Immature natural killer cell (primary cell): ENCODE data around the gene MUC5B. TPM values are rescaled to one million over a fixed set of nuclear protein-coding genes. Genes with fewer than 3 reads are reported as not detected.

Experiments used
- DNase-seq, 3 donors: peaks; one replicate each; pipeline ENCODE4 v3.0.0; 2022; ENCODE audit warnings: mixed read lengths in 1 of 3
- H3K27ac Mint-ChIP-seq, 6 donors: one replicate each; pipeline ENCODE4 v1.8.0; 2020; ENCODE audit warnings: mixed read lengths in 6 of 6, mild to moderate bottlenecking in 5 of 6, inconsistent platforms in 4 of 6, moderate library complexity in 3 of 6
- H3K27me3 Mint-ChIP-seq, 3 donors: one replicate each; pipeline ENCODE4 v1.8.0; 2020 to 2021; ENCODE audit warnings: low read depth in 3 of 3, mild to moderate bottlenecking in 3 of 3, mixed read lengths in 3 of 3, moderate library complexity in 3 of 3, inconsistent platforms in 1 of 3
- H3K36me3 Mint-ChIP-seq, 3 donors: one replicate each; pipeline ENCODE4 v1.8.0; 2020; ENCODE audit warnings: mixed read lengths in 3 of 3, inconsistent platforms in 2 of 3, mild to moderate bottlenecking in 2 of 3
- H3K4me1 Mint-ChIP-seq, 2 donors: one replicate each; pipeline ENCODE4 v1.8.0; 2020; ENCODE audit warnings: inconsistent platforms in 2 of 2, mild to moderate bottlenecking in 2 of 2, mixed read lengths in 2 of 2, moderate library complexity in 1 of 2
- H3K4me3 Mint-ChIP-seq, 5 donors: one replicate each; pipeline ENCODE4 v1.8.0; 2020; ENCODE audit warnings: mild to moderate bottlenecking in 5 of 5, mixed read lengths in 5 of 5, inconsistent platforms in 3 of 5, moderate library complexity in 3 of 5
- H3K9me3 Mint-ChIP-seq, 6 donors: one replicate each; pipeline ENCODE4 v1.8.0; 2020; ENCODE audit warnings: mild to moderate bottlenecking in 6 of 6, mixed read lengths in 6 of 6, inconsistent platforms in 4 of 6, moderate library complexity in 3 of 6
- polyA plus RNA-seq, 3 donors: library from polyadenylated mRNA; unstranded; fragments of 300-500 nt; fragmentation: Illumina TruSeq; gene quantifications; one replicate each; pipeline ENCODE4 v1.2.3, GENCODE V29; 2021

The MUC5B gene
- polyA plus RNA-seq, 3 donors from 2014 or later = not detected

GRCh38 chr11:1306186-1307162 is 83.6 kb downstream of the MUC5B start:
- Mint-ChIP-seq H3K4me3 (peak overlapping the region in 3 of 5 donors; percentile 58 to 76 (median 66)), H3K4me1 (peaks cover 47 to 54% of the 10 kb centered on the region in 2 donors), H3K9me3 (no peaks in the 10 kb centered on the region), H3K27me3 (peaks cover 10 to 19% (median 18%) of the 10 kb centered on the region in 3 donors), H3K27ac (peak overlapping the region in 4 of 6 donors; percentile 89 to 94 (median 91)), H3K36me3 (no peaks in the 10 kb centered on the region)
- no peak for DNase-seq

GRCh38 chr11:1307163-1307870 is 84.5 kb downstream of the MUC5B start:
- H3K4me1 Mint-ChIP-seq = peaks cover 47 to 58% of the 10 kb centered on the region in 2 donors
- H3K36me3 Mint-ChIP-seq = no peaks in the 10 kb centered on the region
- H3K27ac Mint-ChIP-seq = peak overlapping the region; percentile 49 to 94 (median 90)
- H3K4me3 Mint-ChIP-seq = peak overlapping the region; percentile 58 to 80 (median 69)
- H3K9me3 Mint-ChIP-seq = no peaks in the 10 kb centered on the region
- peak in 1 of 3 donors; percentile 11 for DNase-seq
- H3K27me3 Mint-ChIP-seq = peaks cover 13 to 19% (median 18%) of the 10 kb centered on the region in 3 donors

GRCh38 chr11:1307998-1308742 is 85.3 kb downstream of the MUC5B start:
- Mint-ChIP-seq H3K4me3 (peak overlapping the region; percentile 66 to 81 (median 76)), H3K36me3 (no peaks in the 10 kb centered on the region), H3K27ac (peak overlapping the region; percentile 60 to 94 (median 90)), H3K9me3 (no peaks in the 10 kb centered on the region), H3K4me1 (peaks cover 46 to 53% of the 10 kb centered on the region in 2 donors), H3K27me3 (peaks cover 16 to 19% (median 18%) of the 10 kb centered on the region in 3 donors)
- DNase-seq = no peak

GRCh38 chr11:1308743-1309497 is 86.1 kb downstream of the MUC5B start:
- Mint-ChIP-seq H3K4me1 (peaks cover 44 to 49% of the 10 kb centered on the region in 2 donors), H3K9me3 (no peaks in the 10 kb centered on the region), H3K4me3 (peak overlapping the region; percentile 66 to 85 (median 80)), H3K36me3 (no peaks in the 10 kb centered on the region), H3K27me3 (peaks cover 17 to 19% (median 18%) of the 10 kb centered on the region in 3 donors), H3K27ac (peak overlapping the region; percentile 60 to 96 (median 91))
- DNase-seq = no peak

GRCh38 chr11:1309498-1310317 is 86.8 kb downstream of the MUC5B start, which contains the start of gene TOLLIP:
TOLLIP (minus strand) TSS chr11:1309632; CDS start chr11:1309498, 134 bp downstream.
- Mint-ChIP-seq H3K4me3 (peak within 1 kb of the TSS; percentile 82 to 89 (median 89)), H3K27me3 (peaks cover 17 to 19% (median 18%) of the 10 kb centered on the region in 3 donors), H3K4me1 (peaks cover 41 to 42% of the 10 kb centered on the region in 2 donors), H3K9me3 (no peaks in the 10 kb centered on the region), H3K36me3 (no peaks in the 10 kb centered on the region), H3K27ac (peak within 1 kb of the TSS; percentile 91 to 97 (median 94))
- DNase-seq = peak; percentile 99 to 100 (median 99)

- Mint-ChIP-seq H3K36me3 (no peaks in the 10 kb centered on the region), H3K27ac (peak overlapping the region; percentile 80 to 96 (median 86)), H3K4me3 (peak overlapping the region; percentile 81 to 89 (median 82)), H3K4me1 (peaks cover 37 to 38% of the 10 kb centered on the region in 2 donors), H3K9me3 (no peaks in the 10 kb centered on the region), H3K27me3 (peaks cover 17 to 25% (median 18%) of the 10 kb centered on the region in 3 donors)
- DNase-seq = no peak
These were observed 87.4 kb downstream of the MUC5B start for GRCh38 chr11:1310318-1310687.

- H3K36me3 Mint-ChIP-seq = no peaks in the 10 kb centered on the region
These were observed 88.1 kb downstream of the MUC5B start for GRCh38 chr11:1310772-1311468.

More at GRCh38 chr11:1310772-1311468, 88.1 kb downstream of the MUC5B start:
- DNase-seq = peak in 2 of 3 donors; percentile 33 to 49
- no peaks in the 10 kb centered on the region for H3K9me3 Mint-ChIP-seq
- peaks cover 17 to 28% (median 18%) of the 10 kb centered on the region in 3 donors for H3K27me3 Mint-ChIP-seq
- peak overlapping the region; percentile 80 to 96 (median 86) for H3K27ac Mint-ChIP-seq
- H3K4me1 Mint-ChIP-seq = peaks cover 37% of the 10 kb centered on the region in 2 donors
- peak overlapping the region; percentile 81 to 89 (median 82) for H3K4me3 Mint-ChIP-seq

Other genes with a start within 250 kb of the MUC5B start
- gene MUC6, start 186.3 kb upstream of the MUC5B start, polyA plus RNA-seq = not detected
- gene MUC2, start 148.2 kb upstream of the MUC5B start, polyA plus RNA-seq = not detected
- gene MUC5AC, start 65.1 kb upstream of the MUC5B start, polyA plus RNA-seq = not detected
- gene TOLLIP, start 86.6 kb downstream of the MUC5B start, polyA plus RNA-seq = 10 to 100 TPM; 40.5 to 47.8 (median 42.2) TPM
- under 1 TPM in 1 of 3 donors, not detected in 2; 0.12 TPM for gene BRSK2, start 166.9 kb downstream of the MUC5B start, polyA plus RNA-seq